ENCODE data around the gene TAPT1.

DNA sequence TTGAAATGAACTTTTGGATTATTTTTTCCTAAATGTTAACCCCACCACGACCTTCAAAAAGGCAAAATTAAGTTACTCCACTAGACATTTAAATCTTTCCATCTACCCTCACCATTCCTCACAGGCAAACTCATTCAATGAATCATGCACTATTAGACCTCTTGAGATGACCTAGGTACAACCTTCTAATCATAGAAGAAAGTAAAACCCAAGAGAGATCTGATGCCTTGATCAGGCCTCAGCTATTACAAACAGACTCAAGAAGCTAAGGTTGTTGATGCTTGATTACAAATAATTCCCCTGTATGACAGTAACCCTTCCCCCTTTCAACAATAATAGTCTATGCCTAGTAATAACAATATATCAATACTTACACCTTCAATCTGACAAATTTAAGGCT lies 18.9 kb downstream of the TAPT1 start:
- no peak for TF ChIP-seq POLR2A (IDR thresholded peaks at IDR 0.05)
- TF ChIP-seq, protein P1, sequence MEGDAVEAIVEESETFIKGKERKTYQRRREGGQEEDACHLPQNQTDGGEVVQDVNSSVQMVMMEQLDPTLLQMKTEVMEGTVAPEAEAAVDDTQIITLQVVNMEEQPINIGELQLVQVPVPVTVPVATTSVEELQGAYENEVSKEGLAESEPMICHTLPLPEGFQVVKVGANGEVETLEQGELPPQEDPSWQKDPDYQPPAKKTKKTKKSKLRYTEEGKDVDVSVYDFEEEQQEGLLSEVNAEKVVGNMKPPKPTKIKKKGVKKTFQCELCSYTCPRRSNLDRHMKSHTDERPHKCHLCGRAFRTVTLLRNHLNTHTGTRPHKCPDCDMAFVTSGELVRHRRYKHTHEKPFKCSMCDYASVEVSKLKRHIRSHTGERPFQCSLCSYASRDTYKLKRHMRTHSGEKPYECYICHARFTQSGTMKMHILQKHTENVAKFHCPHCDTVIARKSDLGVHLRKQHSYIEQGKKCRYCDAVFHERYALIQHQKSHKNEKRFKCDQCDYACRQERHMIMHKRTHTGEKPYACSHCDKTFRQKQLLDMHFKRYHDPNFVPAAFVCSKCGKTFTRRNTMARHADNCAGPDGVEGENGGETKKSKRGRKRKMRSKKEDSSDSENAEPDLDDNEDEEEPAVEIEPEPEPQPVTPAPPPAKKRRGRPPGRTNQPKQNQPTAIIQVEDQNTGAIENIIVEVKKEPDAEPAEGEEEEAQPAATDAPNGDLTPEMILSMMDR (IDR thresholded peaks at IDR 0.05) = no peak
